ENCODE measurements around the gene SEMA4A.
"Not testable (repeated sequence)": the region's sequence is repeated elsewhere in the genome, so short reads cannot be mapped to it uniquely, and the experiment has no call there.

The SEMA4A gene

GRCh38 chr1:156162430-156163037 is 9.1 kb downstream of the SEMA4A start:
- no peak for DNase-seq

GRCh38 chr1:156163712-156164111 is 10.3 kb downstream of the SEMA4A start:
- no peak for DNase-seq

DNA sequence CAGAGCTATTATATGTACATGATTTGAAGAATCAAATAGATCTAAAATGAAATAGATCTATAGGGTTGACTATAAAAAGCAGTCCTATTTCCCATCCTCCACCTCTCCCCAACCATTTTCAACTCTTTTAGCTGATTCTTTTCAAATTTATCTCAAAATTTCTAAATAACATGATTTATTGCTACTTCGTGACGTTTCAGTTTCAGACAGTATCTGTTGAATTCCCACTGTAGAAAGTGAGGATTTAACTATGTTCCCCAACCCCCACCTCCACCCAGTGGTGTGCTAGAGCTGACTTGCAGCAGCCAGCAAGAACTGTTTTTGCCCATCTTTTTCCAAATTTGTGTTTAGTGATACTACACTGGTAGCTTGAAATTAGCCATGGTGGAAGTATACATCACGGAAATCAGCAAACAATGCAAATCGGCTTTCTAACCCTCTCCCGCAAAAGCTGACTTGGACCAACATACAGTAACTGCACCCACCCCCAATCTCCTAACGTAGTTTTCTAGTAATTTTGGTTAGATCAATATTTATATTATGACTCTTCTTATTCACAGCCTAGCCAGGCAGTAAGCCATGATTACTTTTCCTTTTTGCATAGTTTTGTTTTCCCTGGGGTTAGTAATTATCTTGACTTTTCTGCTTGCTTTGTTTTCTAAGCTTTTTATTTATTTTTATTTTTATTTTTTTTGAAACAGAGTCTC is 10.9 kb downstream of the SEMA4A start:
- DNase-seq: no peak

- no peak for DNase-seq
Measured at GRCh38 chr1:156165083-156165482, 11.7 kb downstream of the SEMA4A start.

- no peak for DNase-seq
Measured at GRCh38 chr1:156167536-156167935, 14.2 kb downstream of the SEMA4A start.

DNA sequence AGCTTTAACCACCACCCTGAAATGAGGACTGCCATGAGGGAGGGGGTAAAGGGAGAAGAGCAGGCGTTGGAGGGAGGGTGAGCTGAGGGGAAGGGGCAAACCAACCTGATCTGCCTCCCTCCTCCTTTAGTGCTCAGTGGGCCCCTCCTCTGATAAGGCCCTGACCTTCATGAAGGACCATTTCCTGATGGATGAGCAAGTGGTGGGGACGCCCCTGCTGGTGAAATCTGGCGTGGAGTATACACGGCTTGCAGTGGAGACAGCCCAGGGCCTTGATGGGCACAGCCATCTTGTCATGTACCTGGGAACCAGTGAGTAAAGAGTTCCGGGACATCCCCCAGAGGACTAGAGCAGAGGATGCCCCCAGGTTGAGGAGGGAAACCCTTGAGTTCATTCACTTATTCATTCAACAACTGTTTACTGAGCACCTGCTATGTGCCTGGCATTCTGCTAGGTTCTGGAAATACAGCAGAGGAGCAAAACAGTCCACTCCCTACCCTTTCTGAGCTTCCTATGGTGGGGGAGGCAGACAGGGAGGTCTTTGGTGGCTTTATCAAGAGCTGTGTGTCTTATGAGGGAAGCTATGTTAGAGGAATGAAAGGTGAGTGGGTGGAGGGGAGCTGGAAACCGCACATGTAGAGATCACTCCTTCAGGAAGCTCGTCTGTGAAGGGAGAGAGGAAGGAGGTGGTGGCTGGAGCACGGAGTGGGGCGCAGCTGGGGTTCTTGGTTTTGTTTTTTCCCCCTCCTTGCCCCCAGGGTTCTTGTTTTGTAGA is 19.5 kb downstream of the SEMA4A start:
- no peak for DNase-seq

DNA sequence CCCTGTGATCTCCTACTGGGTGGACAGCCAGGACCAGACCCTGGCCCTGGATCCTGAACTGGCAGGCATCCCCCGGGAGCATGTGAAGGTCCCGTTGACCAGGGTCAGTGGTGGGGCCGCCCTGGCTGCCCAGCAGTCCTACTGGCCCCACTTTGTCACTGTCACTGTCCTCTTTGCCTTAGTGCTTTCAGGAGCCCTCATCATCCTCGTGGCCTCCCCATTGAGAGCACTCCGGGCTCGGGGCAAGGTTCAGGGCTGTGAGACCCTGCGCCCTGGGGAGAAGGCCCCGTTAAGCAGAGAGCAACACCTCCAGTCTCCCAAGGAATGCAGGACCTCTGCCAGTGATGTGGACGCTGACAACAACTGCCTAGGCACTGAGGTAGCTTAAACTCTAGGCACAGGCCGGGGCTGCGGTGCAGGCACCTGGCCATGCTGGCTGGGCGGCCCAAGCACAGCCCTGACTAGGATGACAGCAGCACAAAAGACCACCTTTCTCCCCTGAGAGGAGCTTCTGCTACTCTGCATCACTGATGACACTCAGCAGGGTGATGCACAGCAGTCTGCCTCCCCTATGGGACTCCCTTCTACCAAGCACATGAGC is 23.3 kb downstream of the SEMA4A start:
- DNase-seq: no peak

GRCh38 chr1:156177919-156178654 is 24.7 kb downstream of the SEMA4A start:
- no peak for DNase-seq

- no peak for DNase-seq
Measured at GRCh38 chr1:156180471-156180870, 27.1 kb downstream of the SEMA4A start.

DNA sequence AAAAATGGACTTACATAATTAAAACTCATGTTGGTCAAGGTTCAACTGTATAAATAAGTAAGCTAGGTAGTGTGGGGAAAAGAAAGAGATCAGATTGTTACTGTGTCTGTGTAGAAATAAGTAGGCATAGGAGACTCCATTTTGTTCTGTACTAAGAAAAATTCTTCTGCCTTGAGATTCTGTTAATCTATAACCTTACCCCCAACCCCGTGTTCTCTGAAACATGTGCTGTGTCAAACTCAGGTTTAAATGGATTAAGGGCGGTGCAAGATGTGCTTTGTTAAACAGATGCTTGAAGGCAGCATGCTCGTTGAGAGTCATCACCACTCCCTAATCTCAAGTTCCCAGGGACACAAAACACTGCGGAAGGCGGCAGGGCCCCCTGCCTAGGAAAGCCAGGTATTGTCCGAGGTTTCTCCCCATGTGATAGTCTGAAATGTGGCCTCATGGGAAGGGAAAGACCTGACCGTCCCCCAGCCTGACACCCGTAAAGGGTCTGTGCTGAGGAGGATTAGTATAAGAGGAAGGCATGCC is 28.1 kb downstream of the SEMA4A start:
- DNase-seq: not testable (repeated sequence)

DNA sequence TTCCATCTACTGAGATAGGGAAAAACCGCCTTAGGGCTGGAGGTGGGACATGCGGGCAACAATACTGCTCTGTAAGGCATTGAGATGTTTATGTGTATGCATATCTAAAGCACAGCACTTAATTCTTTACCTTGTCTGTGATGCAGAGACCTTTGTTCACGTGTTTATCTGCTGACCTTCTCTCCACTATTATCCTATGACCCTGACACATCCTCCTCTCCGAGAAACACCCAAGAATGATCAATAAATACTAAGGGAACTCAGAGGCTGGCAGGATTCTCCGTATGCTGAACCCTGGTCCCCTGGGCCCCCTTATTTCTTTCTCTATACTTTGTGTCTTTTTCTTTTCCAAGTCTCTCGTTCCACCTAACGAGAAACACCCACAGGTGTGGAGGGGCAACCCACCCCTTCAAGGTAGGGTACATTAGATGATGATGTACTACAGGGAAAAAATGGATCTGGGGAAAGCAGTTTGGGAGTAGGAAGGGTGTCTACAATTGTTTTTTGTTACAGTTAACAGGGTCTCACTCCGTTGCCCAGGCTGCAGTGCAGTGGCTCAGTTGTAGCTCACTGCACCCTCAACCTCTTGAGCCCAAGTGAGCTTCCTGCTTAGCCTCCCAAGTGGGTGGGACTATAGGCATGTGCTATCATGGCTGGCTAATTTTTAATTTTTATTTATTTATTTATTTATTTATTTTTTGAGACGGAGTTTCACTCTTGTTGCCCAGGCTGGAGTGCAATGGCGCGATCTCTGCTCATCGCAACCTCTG is 28.8 kb downstream of the SEMA4A start:
- DNase-seq: not testable (repeated sequence)

- not testable (repeated sequence) for DNase-seq
Measured at GRCh38 chr1:156186347-156187177, 33.2 kb downstream of the SEMA4A start.

GRCh38 chr1:156190265-156190664 is 36.9 kb downstream of the SEMA4A start:
- DNase-seq: not testable (repeated sequence)

GRCh38 chr1:156191292-156191964 is 38.0 kb downstream of the SEMA4A start:
- no peak for DNase-seq

DNA sequence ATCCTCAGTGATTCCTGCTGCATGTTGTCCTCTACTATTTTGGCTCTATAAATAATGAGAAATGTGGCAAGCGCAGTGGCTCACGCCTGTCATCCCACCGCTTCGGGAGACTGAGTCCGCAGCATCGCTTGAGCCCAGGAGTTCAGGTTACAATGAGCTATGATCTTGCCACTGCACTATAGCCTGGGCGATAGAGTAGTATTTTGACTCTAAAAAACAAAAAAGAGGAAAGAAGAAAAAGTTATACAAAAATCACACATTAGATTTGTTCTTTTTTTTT is 39.8 kb downstream of the SEMA4A start:
- no peak for DNase-seq

GRCh38 chr1:156193488-156194299 is 40.3 kb downstream of the SEMA4A start, which contains the start of gene SLC25A44:
Gene SLC25A44, plus strand, starts transcription at chr1:156194104. Its CDS starts 5,744 bp downstream, at chr1:156199848.
- DNase-seq: peak; percentile 99

DNA sequence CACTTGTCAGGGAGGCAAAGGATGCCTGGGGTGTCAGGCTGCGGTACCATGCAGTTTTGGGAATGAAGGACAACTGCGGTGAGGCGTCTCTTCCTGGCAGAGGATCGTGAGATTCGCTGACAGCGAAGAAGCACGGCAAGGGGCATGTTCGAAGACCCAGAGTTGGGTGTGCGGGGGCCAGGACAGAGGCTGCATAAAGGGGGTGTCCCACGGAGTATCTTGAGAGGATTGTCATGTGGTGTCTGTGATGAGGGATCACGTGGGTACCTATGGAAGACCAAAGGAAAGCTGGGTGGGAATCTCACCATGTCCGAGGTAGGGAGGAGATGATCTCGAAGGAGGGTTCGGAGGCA is 40.9 kb downstream of the SEMA4A start:
- peak; percentile 26 for DNase-seq

GRCh38 chr1:156195853-156196252 is 42.5 kb downstream of the SEMA4A start:
- DNase-seq: no peak

DNA sequence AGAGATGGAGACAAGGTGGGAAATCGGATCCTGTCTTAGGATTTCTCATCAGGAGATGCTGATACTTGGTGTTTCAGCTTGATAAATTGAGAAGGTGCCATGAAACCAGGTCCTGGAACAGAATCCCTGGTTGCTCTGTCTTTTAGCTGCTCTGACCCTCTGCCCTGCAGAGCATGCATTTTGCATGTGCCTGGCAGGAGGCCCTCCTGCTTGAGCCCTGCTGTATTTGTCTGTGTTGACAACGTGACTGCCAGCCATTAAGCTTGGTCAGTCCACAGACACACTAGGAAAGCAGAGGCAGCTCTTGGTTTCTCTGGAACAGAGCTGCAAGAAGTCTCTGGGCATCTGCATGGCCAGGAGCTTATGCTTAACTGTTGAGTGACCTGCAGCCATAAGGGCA is 43.1 kb downstream of the SEMA4A start:
- no peak for DNase-seq

All from EL (cell line).